GM19099 (cell line): Measurements from ENCODE around the gene ITPR1.

Source experiments
- POLR2A ChIP-seq: IDR thresholded peaks from 3 replicates; pipeline ENCODE4 v1.6.1; 2011; ENCODE audit warnings: low read depth; ENCODE audit not compliant: insufficient read length; ENCODE audit errors: extremely low read depth

Gene ITPR1

DNA sequence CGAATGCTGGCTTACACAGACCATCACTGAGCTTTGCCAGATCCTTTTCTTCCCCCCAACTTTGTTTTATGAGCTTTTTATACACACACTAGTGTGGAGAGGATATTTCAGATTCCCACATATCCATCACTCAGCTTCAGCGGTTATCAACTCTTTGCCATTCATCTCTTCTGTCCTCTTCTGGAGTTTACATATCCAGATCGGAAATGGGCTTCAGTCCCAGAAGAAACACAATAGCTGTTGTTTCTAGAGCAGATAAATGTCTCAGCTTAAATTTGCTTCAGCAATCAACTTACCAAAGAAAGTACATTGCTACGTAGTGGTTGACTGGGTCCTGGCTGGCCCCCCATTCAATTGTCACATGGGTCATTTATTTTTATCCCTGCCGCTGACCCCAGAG lies 300.2 kb downstream of the ITPR1 start:
- TF ChIP-seq POLR2A, result no peak

GRCh38 chr3:4794331-4794730 lies 301.2 kb downstream of the ITPR1 start:
- no peak for TF ChIP-seq POLR2A

GRCh38 chr3:4794798-4795197 lies 301.6 kb downstream of the ITPR1 start:
- TF ChIP-seq POLR2A, result no peak

- TF ChIP-seq POLR2A, result no peak
These were observed 302.8 kb downstream of the ITPR1 start for GRCh38 chr3:4795905-4796304.

- TF ChIP-seq POLR2A, result no peak
These were observed 304.1 kb downstream of the ITPR1 start for GRCh38 chr3:4797201-4797705.

DNA sequence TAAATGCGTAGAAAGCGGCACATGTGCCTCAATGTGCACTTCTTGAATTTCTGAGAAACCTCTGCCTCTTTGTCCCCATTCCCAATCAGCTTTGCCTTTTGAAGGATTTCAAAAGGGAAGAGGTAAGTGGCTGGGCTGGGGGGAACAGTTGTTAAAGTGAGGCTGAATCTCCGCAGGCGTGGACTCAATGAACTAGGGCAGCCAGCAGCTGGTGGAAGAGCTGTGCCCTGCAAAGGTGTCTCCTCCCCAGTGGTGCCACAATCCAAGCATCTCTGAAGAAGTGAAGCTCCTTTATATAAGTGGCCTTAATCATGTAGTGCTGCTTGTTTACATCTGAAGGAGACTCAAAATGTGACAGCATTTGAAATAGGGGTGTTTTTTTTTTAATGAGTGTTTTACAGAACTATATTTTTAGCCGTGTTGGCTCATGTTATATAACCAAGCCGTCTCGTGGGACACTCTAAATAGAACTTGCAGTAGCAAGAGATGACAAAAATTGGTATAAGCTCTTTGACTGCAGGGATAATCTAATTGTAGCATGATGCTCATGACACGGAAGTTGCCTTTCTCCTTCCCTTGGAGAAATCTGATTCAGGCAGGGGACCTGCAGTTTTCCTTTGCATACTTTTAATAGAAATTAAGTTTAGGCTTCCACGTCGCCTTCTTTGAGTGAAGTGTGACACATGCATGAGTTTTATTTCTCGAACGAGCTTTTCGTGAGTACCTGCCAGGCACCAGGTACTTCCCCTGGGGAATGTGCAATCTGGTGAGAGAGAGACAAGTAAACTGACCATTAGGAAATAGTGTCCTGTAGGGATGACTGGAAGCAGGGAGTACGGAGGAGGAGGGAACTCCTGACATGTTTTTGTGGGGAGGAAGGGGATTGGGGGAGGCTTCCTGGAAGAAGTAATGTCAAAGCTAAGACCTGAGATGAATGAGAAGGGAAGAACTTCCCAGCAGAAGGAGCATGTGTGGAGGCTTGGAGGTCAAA lies 306.4 kb downstream of the ITPR1 start:
- TF ChIP-seq POLR2A, result no peak

DNA sequence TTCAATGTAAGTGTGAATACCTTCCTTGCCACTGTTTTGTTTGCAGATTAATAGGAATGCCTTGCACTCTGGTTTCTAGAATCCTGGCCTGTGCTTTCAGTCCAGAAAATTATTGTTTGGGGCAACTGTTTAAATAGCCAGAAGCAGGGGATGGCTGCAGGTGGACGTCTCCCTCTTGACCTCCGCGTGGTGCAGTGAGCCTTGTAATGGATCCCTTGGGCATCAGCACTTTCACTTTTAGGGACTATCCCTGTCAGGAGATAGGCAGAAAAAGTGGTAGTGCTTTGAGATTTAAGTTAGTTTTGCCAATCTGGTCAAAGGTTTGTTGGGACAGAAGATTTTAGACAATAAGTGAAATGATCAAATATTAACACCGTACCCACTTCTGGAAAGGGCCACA lies 307.4 kb downstream of the ITPR1 start:
- no peak for TF ChIP-seq POLR2A

DNA sequence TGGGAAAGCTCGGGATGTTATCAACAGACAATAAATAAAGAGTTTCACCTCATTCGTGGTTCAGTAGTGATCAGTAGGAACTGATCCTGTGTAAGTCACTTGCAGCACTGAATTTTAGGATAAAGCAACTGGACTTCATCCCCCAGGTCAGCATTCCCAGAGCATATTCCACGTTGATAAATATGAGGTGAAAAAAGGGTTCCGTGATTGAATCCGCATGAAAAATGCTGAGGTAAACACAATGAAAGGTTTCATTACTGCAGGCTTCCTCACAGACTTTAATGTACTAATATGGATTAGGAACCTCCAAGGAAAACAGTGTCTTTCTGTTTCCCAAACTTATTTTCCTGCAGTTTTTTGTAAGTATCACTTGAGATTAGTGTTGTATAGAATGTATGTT lies 308.7 kb downstream of the ITPR1 start:
- no peak for TF ChIP-seq POLR2A

- TF ChIP-seq POLR2A, result no peak
These were observed 309.8 kb downstream of the ITPR1 start for GRCh38 chr3:4802903-4803302.

GRCh38 chr3:4804161-4805058 lies 311.3 kb downstream of the ITPR1 start:
- no peak for TF ChIP-seq POLR2A

- no peak for TF ChIP-seq POLR2A
These were observed 312.5 kb downstream of the ITPR1 start for GRCh38 chr3:4805662-4806061.

GRCh38 chr3:4806535-4807108 lies 313.5 kb downstream of the ITPR1 start:
- no peak for TF ChIP-seq POLR2A

- no peak for TF ChIP-seq POLR2A
These were observed 314.5 kb downstream of the ITPR1 start for GRCh38 chr3:4807381-4808280.

DNA sequence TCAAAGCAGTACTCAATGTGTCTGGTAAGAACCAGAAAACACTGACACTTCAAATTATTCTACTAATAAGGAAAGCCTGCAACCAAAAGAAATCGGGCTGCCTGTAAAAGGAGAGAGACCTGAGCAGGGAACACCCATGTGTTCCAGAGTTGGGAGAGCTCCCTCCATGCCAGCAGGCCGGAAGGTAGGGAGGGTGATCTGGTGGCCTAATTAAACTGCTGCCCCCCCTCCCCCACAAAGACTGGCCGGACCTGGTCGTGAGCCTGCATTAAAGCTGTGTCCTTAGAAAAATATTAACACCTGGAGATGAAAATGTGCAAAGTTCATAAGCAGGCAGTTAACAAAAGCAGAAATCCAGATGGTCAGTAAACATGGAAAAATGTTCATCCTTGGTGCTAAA lies 315.5 kb downstream of the ITPR1 start:
- no peak for TF ChIP-seq POLR2A
